HepG2 (cell line): ENCODE measurements around the gene DOCK4. TPM values are rescaled to one million over a fixed set of nuclear protein-coding genes. Genes with fewer than 3 reads are reported as not detected.

Experiments
- ATAC-seq: fragments of 200-7000 bp; cut with Tn5 transposase; 3 replicates; pipeline ENCODE4 v1.9.1; 2020; ENCODE audit warnings: mild to moderate bottlenecking, moderate library complexity
- BruUV-seq: library from RNA; stranded (reverse); fragments of 400-500 nt; replicated peaks from 2 replicates; lab custom pipeline; 2021; lab: Mats Ljungman, UMichigan
- CTCF ChIA-PET: fragments of 300-600 bp; formaldehyde crosslinking; extraction: SDS; loops from one replicate; lab custom pipeline; 2021; ENCODE audit warnings: low total read pairs, inconsistent platforms, low intra/inter-chr PET ratio; lab: Yijun Ruan, JAX
- POLR2A ChIA-PET: fragments of 350-600 bp; sonication (Branson Sonifier 250); formaldehyde crosslinking; loops from one replicate; lab custom pipeline; 2020; ENCODE audit warnings: antibody characterized with exemption, inconsistent platforms; lab: Yijun Ruan, JAX
- DNase-seq: peaks from one replicate; pipeline ENCODE4 v3.0.0-alpha.2; 2015; ENCODE audit warnings: low spot score
- FAIRE-seq: peaks from 3 replicates; lab custom pipeline; 2011; peaks lifted over from hg19 to GRCh38; lab: Jason Lieb, UNC
- H2AFZ ChIP-seq: one replicate; pipeline ENCODE4 v1.6.1; 2011; ENCODE audit warnings: low read length, inconsistent platforms
- H3K27ac ChIP-seq: fragments of 300-600 bp; 3 replicates; pipeline ENCODE4 v1.8.0; 2011; ENCODE audit warnings: mixed run types, mild to moderate bottlenecking, mixed read lengths, low read length, inconsistent platforms; ENCODE audit not compliant: insufficient read depth; ENCODE audit errors: extremely low read length
- H3K27me3 ChIP-seq, 2 experiments: fragments of 200-600 bp in 1 of 2; 2 replicates in 1 of 2; 3 replicates in 1 of 2; pipeline versions ENCODE4 v1.6.0 to v1.8.0; 2011; ENCODE audit warnings: low read length in 2 of 2, mild to moderate bottlenecking in 2 of 2, moderate library complexity in 2 of 2, inconsistent platforms in 1 of 2; ENCODE audit not compliant: insufficient read depth in 2 of 2, control insufficient read depth in 1 of 2
- H3K36me3 ChIP-seq, 2 experiments: fragments of 200-600 bp in 1 of 2; replicated peaks in 1 of 2; 2 replicates in 1 of 2; 3 replicates in 1 of 2; pipeline versions ENCODE4 v1.5.1 to v1.8.0; 2011; ENCODE audit warnings: low read length in 2 of 2, inconsistent platforms in 1 of 2; ENCODE audit not compliant: insufficient read depth in 2 of 2, control insufficient read depth in 1 of 2
- H3K4me1 ChIP-seq: 2 replicates; pipeline ENCODE4 v1.5.1; 2012; ENCODE audit warnings: low read length, inconsistent platforms; ENCODE audit not compliant: insufficient read depth
- H3K4me2 ChIP-seq: 2 replicates; pipeline ENCODE4 v1.6.0; 2011; ENCODE audit warnings: low read depth, low read length, inconsistent platforms
- H3K4me3 ChIP-seq, 3 experiments: fragments of 200-600 bp in 1 of 3; sonication (generic), shearing (Covaris generic) in 1 of 3; replicated peaks in 1 of 3; 2 replicates each; pipeline ENCODE4 v1.5.1; 2011 to 2016; ENCODE audit warnings: low read length in 3 of 3, inconsistent platforms in 2 of 3, low read depth in 2 of 3, mild to moderate bottlenecking in 2 of 3, control low read depth in 1 of 3, mixed read lengths in 1 of 3; ENCODE audit not compliant: insufficient read depth in 1 of 3
- H3K79me2 ChIP-seq: one replicate; pipeline ENCODE4 v1.6.1; 2011; ENCODE audit warnings: low read length, inconsistent platforms; ENCODE audit not compliant: insufficient read depth
- H3K9ac ChIP-seq: 2 replicates; pipeline ENCODE4 v1.6.0; 2011; ENCODE audit warnings: mild to moderate bottlenecking, low read depth, low read length, inconsistent platforms; ENCODE audit not compliant: insufficient read depth
- H3K9me3 ChIP-seq: 2 replicates; pipeline ENCODE4 v1.5.1; 2012; ENCODE audit warnings: mild to moderate bottlenecking, low read length
- H4K20me1 ChIP-seq: 2 replicates; pipeline ENCODE4 v1.6.0; 2011; ENCODE audit warnings: inconsistent platforms, mild to moderate bottlenecking, low read length, moderate library complexity; ENCODE audit not compliant: insufficient read depth
- CREM ChIP-seq, 2 experiments: sonication (generic) in 1 of 2; formaldehyde crosslinking in 1 of 2; IDR thresholded peaks; 2 replicates each; pipeline versions ENCODE4 v1.4.0 to v1.6.1; 2016 to 2020; ENCODE audit warnings: antibody characterized with exemption in 1 of 2, mild to moderate bottlenecking in 1 of 2, missing genetic modification reagents in 1 of 2
- NCOA1 ChIP-seq: sonication (generic); formaldehyde crosslinking; IDR thresholded peaks from 2 replicates; pipeline ENCODE4 v1.9.0; 2021; ENCODE audit warnings: missing genetic modification reagents
- PPARG ChIP-seq: conservative IDR thresholded peaks from 2 replicates; pipeline ENCODE4 v1.6.1; 2016; ENCODE audit warnings: missing biosample characterization, missing genetic modification reagents
- ZNF383 ChIP-seq: sonication (generic); formaldehyde crosslinking; IDR thresholded peaks from 2 replicates; pipeline ENCODE4 v1.4.0; 2020; ENCODE audit warnings: missing genetic modification reagents, mild to moderate bottlenecking, borderline replicate concordance
- WGBS: methylation state at CpG from one replicate; pipeline ENCODE4 v1.1.6; 2017; ENCODE audit warnings: low lambda C conversion rate; 5-methylcytosine and 5-hydroxymethylcytosine counted together
- in situ Hi-C: cut with HindIII; loops from 2 replicates; pipeline ENCODE4 v1.10.0; 2017; ENCODE audit warnings: low pct_unique_long_range_greater_than_20kb; ENCODE audit not compliant: extremely low pct_ligation_motif_present
- intact Hi-C: fragments of 100-400 bp; cut with micrococcal nuclease; formaldehyde crosslinking; loops from one replicate; pipeline ENCODE4 v1.10.0; 2022; ENCODE audit not compliant: unreplicated experiment
- polyA plus RNA-seq, 8 experiments: library from polyadenylated mRNA; depleted of rRNA in 3 of 8; stranded (reverse) in 7 of 8; unstranded in 1 of 8; fragments of >200 nt; fragmentation: Illumina TruSeq in 4 of 8; extraction: Trizol in 4 of 8; gene quantifications; 2 replicates each; pipeline versions ENCODE4 v1.2.1 to v1.2.3, GENCODE V29; 2011 to 2016; ENCODE audit warnings: low read depth in 4 of 8, missing spikeins in 1 of 8, mixed read lengths in 1 of 8; ENCODE audit not compliant: insufficient read depth in 1 of 8
- total RNA-seq, 5 experiments: library from RNA; depleted of rRNA; stranded (reverse); fragments of >200 nt; fragmentation: Illumina TruSeq; extraction: Trizol; gene quantifications; 2 replicates each; pipeline ENCODE4 v1.2.3, GENCODE V29; 2016; ENCODE audit warnings: low read depth in 1 of 5
- TF ChIP-seq, protein P1 (sequence below): sonication (generic); formaldehyde crosslinking; IDR thresholded peaks from 2 replicates; pipeline ENCODE4 v1.4.0; 2020; ENCODE audit warnings: mild to moderate bottlenecking, missing genetic modification reagents
- TF ChIP-seq, protein P2 (sequence below): sonication (generic); formaldehyde crosslinking; IDR thresholded peaks from 2 replicates; pipeline ENCODE4 v1.8.0; 2022; ENCODE audit warnings: missing genetic modification reagents, mild to moderate bottlenecking, inconsistent platforms, borderline replicate concordance

The DOCK4 gene
- total and polyA plus RNA-seq, 2 of the 13 experiments (the other 11 are each of a cell fraction or from before 2014, with no cell fraction given) = 13.5 to 17.4 TPM

DNA sequence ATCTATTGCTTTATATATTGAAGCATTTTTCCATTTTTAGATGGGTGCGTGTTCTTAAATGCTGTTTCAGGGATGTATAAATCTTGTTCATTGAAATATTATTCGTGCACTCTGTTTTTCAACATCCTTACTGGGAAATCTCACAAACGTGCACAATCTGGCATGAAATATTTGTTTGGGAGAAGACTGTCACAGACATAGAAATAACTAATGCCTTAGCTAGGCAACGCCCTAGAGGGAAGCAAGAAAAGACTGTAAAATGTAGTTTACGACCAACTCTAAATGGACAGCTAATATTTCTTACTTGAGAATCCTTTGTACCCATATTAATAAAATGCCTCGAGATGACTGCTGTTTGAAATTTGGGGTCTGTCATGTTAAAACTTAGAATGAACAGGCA, 8.9 kb downstream of the DOCK4 start:
- Histone ChIP-seq H3K27ac (no peak overlapping the region), H2AFZ (no peak overlapping the region), H3K9ac (no peak overlapping the region), H3K4me2 (no peak overlapping the region), H3K4me3 (no peak overlapping the region), H3K79me2 (peaks cover 87% of the 10 kb centered on the region), H3K27me3 (no peaks in the 10 kb centered on the region), H3K9me3 (no peaks in the 10 kb centered on the region), H3K4me1 (peaks cover 84% of the 10 kb centered on the region), H3K36me3 (no peaks in the 10 kb centered on the region), H4K20me1 (no peaks in the 10 kb centered on the region; the same call in 1 of the 2 replicates)
- in situ Hi-C loops (no loop called here), intact Hi-C loops (no loop called here)
- no TSS peak for BruUV-seq
- no peak for FAIRE-seq
- TF ChIP-seq NCOA1 (CRISPR knock-in tag) = no peak
- TF ChIP-seq ZNF383 (CRISPR knock-in tag) = no peak
- TF ChIP-seq, protein P1, sequence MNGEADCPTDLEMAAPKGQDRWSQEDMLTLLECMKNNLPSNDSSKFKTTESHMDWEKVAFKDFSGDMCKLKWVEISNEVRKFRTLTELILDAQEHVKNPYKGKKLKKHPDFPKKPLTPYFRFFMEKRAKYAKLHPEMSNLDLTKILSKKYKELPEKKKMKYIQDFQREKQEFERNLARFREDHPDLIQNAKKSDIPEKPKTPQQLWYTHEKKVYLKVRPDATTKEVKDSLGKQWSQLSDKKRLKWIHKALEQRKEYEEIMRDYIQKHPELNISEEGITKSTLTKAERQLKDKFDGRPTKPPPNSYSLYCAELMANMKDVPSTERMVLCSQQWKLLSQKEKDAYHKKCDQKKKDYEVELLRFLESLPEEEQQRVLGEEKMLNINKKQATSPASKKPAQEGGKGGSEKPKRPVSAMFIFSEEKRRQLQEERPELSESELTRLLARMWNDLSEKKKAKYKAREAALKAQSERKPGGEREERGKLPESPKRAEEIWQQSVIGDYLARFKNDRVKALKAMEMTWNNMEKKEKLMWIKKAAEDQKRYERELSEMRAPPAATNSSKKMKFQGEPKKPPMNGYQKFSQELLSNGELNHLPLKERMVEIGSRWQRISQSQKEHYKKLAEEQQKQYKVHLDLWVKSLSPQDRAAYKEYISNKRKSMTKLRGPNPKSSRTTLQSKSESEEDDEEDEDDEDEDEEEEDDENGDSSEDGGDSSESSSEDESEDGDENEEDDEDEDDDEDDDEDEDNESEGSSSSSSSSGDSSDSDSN (CRISPR knock-in tag) = no peak
- WGBS = over 99% methylated on average over 6 of the region's 6 CpGs
- no peak for DNase-seq
- CTCF ChIA-PET = no interaction called here
- no peak for ATAC-seq
- POLR2A ChIA-PET = no interaction called here

- ChIA-PET CTCF (no interaction called here), POLR2A (no interaction called here)
Observed at GRCh38 chr7:112195717-112196116, 10.5 kb downstream of the DOCK4 start.

More at GRCh38 chr7:112195717-112196116, 10.5 kb downstream of the DOCK4 start:
- peaks cover 81% of the 10 kb centered on the region for H3K79me2 ChIP-seq
- FAIRE-seq (no peak), DNase-seq (no peak), ATAC-seq (no peak)
- in situ Hi-C loops (no loop called here), intact Hi-C loops (no loop called here)
- H3K27ac ChIP-seq = peak overlapping the region; percentile 78
- BruUV-seq = no TSS peak
- H3K4me3 ChIP-seq = no peak overlapping the region
- H3K4me2 ChIP-seq = no peak overlapping the region
- H3K9ac ChIP-seq = no peak overlapping the region
- no peaks in the 10 kb centered on the region; the same call in 1 of the 2 replicates for H4K20me1 ChIP-seq
- no peaks in the 10 kb centered on the region for H3K9me3 ChIP-seq
- peaks cover 80% of the 10 kb centered on the region for H3K4me1 ChIP-seq
- TF ChIP-seq CREM (IDR thresholded peaks at IDR 0.05) (no peak), CREM (CRISPR knock-in tag; IDR thresholded peaks at IDR 0.05) (no peak), PPARG (no peak)
- TF ChIP-seq, protein P2, sequence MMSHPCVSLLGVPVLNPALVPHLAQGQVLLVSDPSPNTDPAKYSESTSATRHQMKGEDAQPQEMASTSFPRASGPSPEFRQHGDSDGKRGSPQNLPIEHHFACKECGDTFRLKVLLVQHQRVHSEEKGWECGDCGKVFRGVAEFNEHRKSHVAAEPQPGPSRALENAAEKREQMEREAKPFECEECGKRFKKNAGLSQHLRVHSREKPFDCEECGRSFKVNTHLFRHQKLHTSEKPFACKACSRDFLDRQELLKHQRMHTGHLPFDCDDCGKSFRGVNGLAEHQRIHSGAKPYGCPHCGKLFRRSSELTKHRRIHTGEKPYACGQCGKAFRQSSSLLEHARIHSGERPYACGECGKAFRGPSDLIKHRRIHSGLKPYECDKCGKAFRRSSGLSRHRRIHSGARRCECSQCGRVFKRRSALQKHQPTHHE (CRISPR knock-in tag) = no peak
- H3K36me3 ChIP-seq = no peaks in the 10 kb centered on the region
- H3K27me3 ChIP-seq = no peaks in the 10 kb centered on the region
- H2AFZ ChIP-seq = no peak overlapping the region
- 95% methylated on average over 5 of the region's 5 CpGs for WGBS
